ENCODE data around the gene SLC4A5.

SLC4A5 gene

DNA sequence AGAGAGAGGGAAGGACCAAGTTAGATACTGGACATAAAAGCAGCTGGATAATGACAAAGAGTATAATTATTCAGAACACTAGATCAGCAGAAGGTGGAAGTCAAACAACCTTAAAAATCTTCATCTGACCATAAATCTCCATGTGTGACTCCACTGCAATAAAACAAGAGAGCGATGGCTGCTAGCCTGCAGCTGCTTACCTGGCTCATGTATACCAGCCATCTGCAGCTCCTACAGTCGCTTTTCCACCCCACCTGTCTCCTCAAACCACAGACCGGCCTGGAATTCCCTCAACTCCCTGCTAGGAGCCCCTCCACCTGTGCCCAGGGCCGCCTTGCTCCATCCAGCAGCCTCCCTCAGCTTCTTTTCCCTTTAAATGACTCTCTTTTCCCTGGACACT is 64.5 kb downstream of the SLC4A5 start:
- POLR2A ChIA-PET = no interaction called here
- Histone ChIP-seq H3K4me3 (ENCODE audit: low read depth, low read length) (no peak overlapping the region), H3K36me3 (ENCODE audit: control insufficient read depth in 2 of 2, insufficient read depth in 1 of 2, low read length in 2 of 2) (no peaks in the 10 kb centered on the region), H3K4me1 (ENCODE audit: control insufficient read depth, insufficient read depth, low read length) (no peaks in the 10 kb centered on the region), H3K27ac (ENCODE audit: extremely low read depth, low read depth, low read length) (no peak overlapping the region), H3K9me3 (ENCODE audit: control insufficient read depth, insufficient read depth, low read depth, low read length) (no peaks in the 10 kb centered on the region)
- CTCF ChIA-PET = interaction anchor here (1.1 kb wide), 1 partner anchor 29 kb away, joined by 3 read pairs; no protein-coding TSS in a partner anchor
- TF ChIP-seq ZNF48 (tag by site-specific recombination; IDR thresholded peaks at IDR 0.05) (no peak), ZNF529 (tag by site-specific recombination; IDR thresholded peaks at IDR 0.05; ENCODE audit: insufficient replicate concordance) (no peak), ZNF24 (tag by site-specific recombination; IDR thresholded peaks at IDR 0.05) (no peak), KLF9 (tag by site-specific recombination; IDR thresholded peaks at IDR 0.05; ENCODE audit: low read depth) (no peak), ZNF394 (tag by site-specific recombination; IDR thresholded peaks at IDR 0.05; ENCODE audit: borderline replicate concordance) (no peak), ZNF561 (tag by site-specific recombination; IDR thresholded peaks at IDR 0.05; ENCODE audit: borderline replicate concordance) (no peak), ZNF560 (tag by site-specific recombination; IDR thresholded peaks at IDR 0.05; ENCODE audit: borderline replicate concordance) (no peak), HOXD13 (CRISPR knock-in tag; IDR thresholded peaks at IDR 0.05; ENCODE audit: borderline replicate concordance) (no peak), ZNF121 (tag by site-specific recombination; IDR thresholded peaks at IDR 0.05) (no peak), OSR2 (tag by site-specific recombination; IDR thresholded peaks at IDR 0.05) (no peak), ZNF335 (tag by site-specific recombination; conservative IDR thresholded peaks at IDR 0.05) (no peak), ZNF558 (tag by site-specific recombination; IDR thresholded peaks at IDR 0.05) (no peak), ZXDB (tag by site-specific recombination; IDR thresholded peaks at IDR 0.05) (no peak), RBAK (tag by site-specific recombination; IDR thresholded peaks at IDR 0.05) (no peak), REPIN1 (tag by site-specific recombination; IDR thresholded peaks at IDR 0.05; ENCODE audit: low read depth) (no peak)
- TF ChIP-seq, protein P1, sequence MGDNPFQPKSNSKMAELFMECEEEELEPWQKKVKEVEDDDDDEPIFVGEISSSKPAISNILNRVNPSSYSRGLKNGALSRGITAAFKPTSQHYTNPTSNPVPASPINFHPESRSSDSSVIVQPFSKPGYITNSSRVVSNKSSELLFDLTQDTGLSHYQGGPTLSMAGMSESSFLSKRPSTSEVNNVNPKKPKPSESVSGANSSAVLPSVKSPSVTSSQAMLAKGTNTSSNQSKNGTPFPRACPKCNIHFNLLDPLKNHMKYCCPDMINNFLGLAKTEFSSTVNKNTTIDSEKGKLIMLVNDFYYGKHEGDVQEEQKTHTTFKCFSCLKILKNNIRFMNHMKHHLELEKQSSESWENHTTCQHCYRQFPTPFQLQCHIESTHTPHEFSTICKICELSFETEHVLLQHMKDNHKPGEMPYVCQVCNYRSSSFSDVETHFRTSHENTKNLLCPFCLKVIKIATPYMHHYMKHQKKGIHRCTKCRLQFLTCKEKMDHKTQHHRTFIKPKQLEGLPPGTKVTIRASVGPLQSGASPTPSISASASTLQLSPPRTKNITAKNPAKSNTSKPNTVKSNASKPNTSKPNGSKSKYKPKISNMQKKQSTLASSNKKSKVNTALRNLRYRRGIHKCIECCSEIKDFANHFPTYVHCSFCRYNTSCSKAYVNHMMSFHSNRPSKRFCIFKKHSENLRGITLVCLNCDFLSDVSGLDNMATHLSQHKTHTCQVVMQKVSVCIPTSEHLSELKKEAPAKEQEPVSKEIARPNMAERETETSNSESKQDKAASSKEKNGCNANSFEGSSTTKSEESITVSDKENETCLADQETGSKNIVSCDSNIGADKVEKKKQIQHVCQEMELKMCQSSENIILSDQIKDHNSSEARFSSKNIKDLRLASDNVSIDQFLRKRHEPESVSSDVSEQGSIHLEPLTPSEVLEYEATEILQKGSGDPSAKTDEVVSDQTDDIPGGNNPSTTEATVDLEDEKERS (tag by site-specific recombination; IDR thresholded peaks at IDR 0.05) = no peak
- TF ChIP-seq, protein P2, sequence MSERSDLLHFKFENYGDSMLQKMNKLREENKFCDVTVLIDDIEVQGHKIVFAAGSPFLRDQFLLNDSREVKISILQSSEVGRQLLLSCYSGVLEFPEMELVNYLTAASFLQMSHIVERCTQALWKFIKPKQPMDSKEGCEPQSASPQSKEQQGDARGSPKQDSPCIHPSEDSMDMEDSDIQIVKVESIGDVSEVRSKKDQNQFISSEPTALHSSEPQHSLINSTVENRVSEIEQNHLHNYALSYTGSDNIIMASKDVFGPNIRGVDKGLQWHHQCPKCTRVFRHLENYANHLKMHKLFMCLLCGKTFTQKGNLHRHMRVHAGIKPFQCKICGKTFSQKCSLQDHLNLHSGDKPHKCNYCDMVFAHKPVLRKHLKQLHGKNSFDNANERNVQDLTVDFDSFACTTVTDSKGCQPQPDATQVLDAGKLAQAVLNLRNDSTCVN (tag by site-specific recombination; optimal IDR thresholded peaks at IDR 0.05) = no peak
- TF ChIP-seq, protein P3, sequence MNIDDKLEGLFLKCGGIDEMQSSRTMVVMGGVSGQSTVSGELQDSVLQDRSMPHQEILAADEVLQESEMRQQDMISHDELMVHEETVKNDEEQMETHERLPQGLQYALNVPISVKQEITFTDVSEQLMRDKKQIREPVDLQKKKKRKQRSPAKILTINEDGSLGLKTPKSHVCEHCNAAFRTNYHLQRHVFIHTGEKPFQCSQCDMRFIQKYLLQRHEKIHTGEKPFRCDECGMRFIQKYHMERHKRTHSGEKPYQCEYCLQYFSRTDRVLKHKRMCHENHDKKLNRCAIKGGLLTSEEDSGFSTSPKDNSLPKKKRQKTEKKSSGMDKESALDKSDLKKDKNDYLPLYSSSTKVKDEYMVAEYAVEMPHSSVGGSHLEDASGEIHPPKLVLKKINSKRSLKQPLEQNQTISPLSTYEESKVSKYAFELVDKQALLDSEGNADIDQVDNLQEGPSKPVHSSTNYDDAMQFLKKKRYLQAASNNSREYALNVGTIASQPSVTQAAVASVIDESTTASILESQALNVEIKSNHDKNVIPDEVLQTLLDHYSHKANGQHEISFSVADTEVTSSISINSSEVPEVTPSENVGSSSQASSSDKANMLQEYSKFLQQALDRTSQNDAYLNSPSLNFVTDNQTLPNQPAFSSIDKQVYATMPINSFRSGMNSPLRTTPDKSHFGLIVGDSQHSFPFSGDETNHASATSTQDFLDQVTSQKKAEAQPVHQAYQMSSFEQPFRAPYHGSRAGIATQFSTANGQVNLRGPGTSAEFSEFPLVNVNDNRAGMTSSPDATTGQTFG (tag by site-specific recombination; IDR thresholded peaks at IDR 0.05; ENCODE audit: borderline replicate concordance) = no peak
- TF ChIP-seq, protein P4, sequence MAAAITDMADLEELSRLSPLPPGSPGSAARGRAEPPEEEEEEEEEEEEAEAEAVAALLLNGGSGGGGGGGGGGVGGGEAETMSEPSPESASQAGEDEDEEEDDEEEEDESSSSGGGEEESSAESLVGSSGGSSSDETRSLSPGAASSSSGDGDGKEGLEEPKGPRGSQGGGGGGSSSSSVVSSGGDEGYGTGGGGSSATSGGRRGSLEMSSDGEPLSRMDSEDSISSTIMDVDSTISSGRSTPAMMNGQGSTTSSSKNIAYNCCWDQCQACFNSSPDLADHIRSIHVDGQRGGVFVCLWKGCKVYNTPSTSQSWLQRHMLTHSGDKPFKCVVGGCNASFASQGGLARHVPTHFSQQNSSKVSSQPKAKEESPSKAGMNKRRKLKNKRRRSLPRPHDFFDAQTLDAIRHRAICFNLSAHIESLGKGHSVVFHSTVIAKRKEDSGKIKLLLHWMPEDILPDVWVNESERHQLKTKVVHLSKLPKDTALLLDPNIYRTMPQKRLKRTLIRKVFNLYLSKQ (tag by site-specific recombination; IDR thresholded peaks at IDR 0.05; ENCODE audit: borderline replicate concordance) = no peak

Measured in HEK293 (cell line).